Measurements from ENCODE around the gene PHF21B. TPM values are rescaled to one million over a fixed set of nuclear protein-coding genes. Genes with fewer than 3 reads are reported as not detected.
A peak's percentile ranks its signal among the peaks of the same experiment; 100 is the strongest.

Gene PHF21B
- total and polyA plus RNA-seq, 7 experiments from 2014 or later: not detected

GRCh38 chr22:44878483-44879300, 131.1 kb downstream of the PHF21B start:
- Mint-ChIP-seq H3K27ac (no peak overlapping the region), H3K9me3 (peaks cover 0 to 12% (median 3%) of the 10 kb centered on the region in 11 donors), H3K36me3 (no peaks in the 10 kb centered on the region), H3K4me1 (no peaks in the 10 kb centered on the region), H3K4me3 (no peak overlapping the region), H3K27me3 (peaks cover 0 to 6% (median 0%) of the 10 kb centered on the region in 5 donors)
- intact Hi-C loops (cut with micrococcal nuclease): no loop called here
- ATAC-seq (no peak), DNase-seq (no peak)
- no peaks in the 10 kb centered on the region for H3K27me3 ChIP-seq (ENCODE audit: control insufficient read depth in 2 of 2, insufficient read depth in 2 of 2, low read length in 2 of 2)
- no peak overlapping the region for H3K4me3 ChIP-seq (ENCODE audit: low read length)
- CTCF ChIA-PET: interaction anchor here (0.6 kb wide), 1 partner anchor 1843 kb away, joined by 3 read pairs; no protein-coding TSS in a partner anchor
- H3K36me3 ChIP-seq (ENCODE audit: control insufficient read depth in 2 of 3, insufficient read depth in 3 of 3, low read length in 3 of 3): no peaks in the 10 kb centered on the region
- H3K4me1 ChIP-seq (ENCODE audit: control insufficient read depth in 2 of 2, insufficient read depth in 2 of 2, low read length in 2 of 2): no peaks in the 10 kb centered on the region
- peaks cover 0 to 3% (median 0%) of the 10 kb centered on the region in 3 experiments for H3K9me3 ChIP-seq (ENCODE audit: control insufficient read depth in 2 of 3, low read length in 3 of 3)
- POLR2A ChIA-PET: no interaction called here
- H3K27ac ChIP-seq (ENCODE audit: low read depth, low read length): no peak overlapping the region

DNA sequence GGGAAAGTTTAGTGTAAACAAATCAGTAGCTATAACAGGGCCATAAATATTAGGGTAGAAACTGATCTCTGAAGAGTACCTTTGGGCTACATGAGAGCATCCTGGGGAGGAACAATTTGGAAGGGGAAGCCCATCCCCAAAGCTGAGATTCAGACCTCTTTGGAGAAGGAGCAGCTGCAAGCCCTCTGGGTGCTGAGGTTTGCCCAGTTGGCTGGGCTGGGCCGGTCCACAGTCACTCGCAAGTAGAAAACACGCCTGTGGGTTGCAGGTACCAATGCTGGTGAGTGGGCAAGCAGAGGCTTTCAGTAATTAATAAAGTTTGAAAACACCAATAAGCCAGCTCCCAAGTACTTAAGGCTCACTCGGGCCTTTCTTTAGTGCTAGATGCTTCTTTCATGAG, 132.9 kb downstream of the PHF21B start:
- H3K4me3 Mint-ChIP-seq: no peak overlapping the region
- intact Hi-C loops (cut with micrococcal nuclease): no loop called here
- ChIA-PET POLR2A (no interaction called here), CTCF (no interaction called here)
- Histone ChIP-seq H3K4me1 (ENCODE audit: control insufficient read depth in 2 of 2, insufficient read depth in 2 of 2, low read length in 2 of 2) (no peaks in the 10 kb centered on the region), H3K4me3 (ENCODE audit: low read length) (no peak overlapping the region), H3K27ac (ENCODE audit: low read depth, low read length) (no peak overlapping the region), H3K9me3 (ENCODE audit: control insufficient read depth in 2 of 3, low read length in 3 of 3) (peaks cover 0 to 5% (median 0%) of the 10 kb centered on the region in 3 experiments), H3K36me3 (ENCODE audit: control insufficient read depth in 2 of 3, insufficient read depth in 3 of 3, low read length in 3 of 3) (no peaks in the 10 kb centered on the region), H3K27me3 (ENCODE audit: control insufficient read depth in 2 of 2, insufficient read depth in 2 of 2, low read length in 2 of 2) (no peaks in the 10 kb centered on the region)
- no peak overlapping the region for H3K27ac Mint-ChIP-seq
- H3K27me3 Mint-ChIP-seq: peaks cover 2 to 14% (median 2%) of the 10 kb centered on the region in 5 donors
- ATAC-seq (no peak), DNase-seq (no peak)
- peaks cover 0 to 17% (median 3%) of the 10 kb centered on the region in 11 donors for H3K9me3 Mint-ChIP-seq
- H3K4me1 Mint-ChIP-seq: no peaks in the 10 kb centered on the region
- peaks cover 0 to 1% (median 0%) of the 10 kb centered on the region in 5 donors for H3K36me3 Mint-ChIP-seq

- Histone ChIP-seq H3K4me1 (ENCODE audit: control insufficient read depth in 2 of 2, insufficient read depth in 2 of 2, low read length in 2 of 2) (no peaks in the 10 kb centered on the region), H3K27me3 (ENCODE audit: control insufficient read depth in 2 of 2, insufficient read depth in 2 of 2, low read length in 2 of 2) (no peaks in the 10 kb centered on the region), H3K36me3 (ENCODE audit: control insufficient read depth in 2 of 3, insufficient read depth in 3 of 3, low read length in 3 of 3) (no peaks in the 10 kb centered on the region), H3K27ac (ENCODE audit: low read depth, low read length) (no peak overlapping the region), H3K4me3 (ENCODE audit: low read length) (no peak overlapping the region), H3K9me3 (ENCODE audit: control insufficient read depth in 2 of 3, low read length in 3 of 3) (peaks cover 0 to 12% (median 0%) of the 10 kb centered on the region in 3 experiments)
- ATAC-seq (no peak), DNase-seq (no peak)
- ChIA-PET CTCF (no interaction called here), POLR2A (no interaction called here)
- no peak overlapping the region for H3K27ac Mint-ChIP-seq
- H3K27me3 Mint-ChIP-seq: peaks cover 2 to 26% (median 17%) of the 10 kb centered on the region in 5 donors
- peaks cover 0 to 5% (median 4%) of the 10 kb centered on the region in 5 donors for H3K36me3 Mint-ChIP-seq
- peaks cover 0 to 26% (median 7%) of the 10 kb centered on the region in 11 donors for H3K9me3 Mint-ChIP-seq
- intact Hi-C loops (cut with micrococcal nuclease): no loop called here
- no peaks in the 10 kb centered on the region for H3K4me1 Mint-ChIP-seq
- H3K4me3 Mint-ChIP-seq: no peak overlapping the region
Observed at GRCh38 chr22:44871782-44872181, 138.0 kb downstream of the PHF21B start.

- CTCF ChIA-PET: no interaction called here
- DNase-seq: no peak
- POLR2A ChIA-PET: no interaction called here
- no peaks in the 10 kb centered on the region for H3K27me3 ChIP-seq (ENCODE audit: control insufficient read depth in 2 of 2, insufficient read depth in 2 of 2, low read length in 2 of 2)
- peaks cover 0 to 12% (median 0%) of the 10 kb centered on the region in 3 experiments for H3K9me3 ChIP-seq (ENCODE audit: control insufficient read depth in 2 of 3, low read length in 3 of 3)
- no peak for ATAC-seq
- H3K9me3 Mint-ChIP-seq: peaks cover 0 to 21% (median 5%) of the 10 kb centered on the region in 11 donors
- H3K4me3 Mint-ChIP-seq: no peak overlapping the region
- H3K27me3 Mint-ChIP-seq: peaks cover 0 to 26% (median 17%) of the 10 kb centered on the region in 5 donors
- no peak overlapping the region for H3K4me3 ChIP-seq (ENCODE audit: low read length)
- H3K27ac ChIP-seq (ENCODE audit: low read depth, low read length): no peak overlapping the region
- intact Hi-C loops (cut with micrococcal nuclease): no loop called here
- no peaks in the 10 kb centered on the region for H3K36me3 ChIP-seq (ENCODE audit: control insufficient read depth in 2 of 3, insufficient read depth in 3 of 3, low read length in 3 of 3)
- H3K4me1 Mint-ChIP-seq: peaks cover 0 to 1% (median 0%) of the 10 kb centered on the region in 7 donors
- H3K4me1 ChIP-seq (ENCODE audit: control insufficient read depth in 2 of 2, insufficient read depth in 2 of 2, low read length in 2 of 2): no peaks in the 10 kb centered on the region
- H3K36me3 Mint-ChIP-seq: peaks cover 0 to 5% (median 4%) of the 10 kb centered on the region in 5 donors
- no peak overlapping the region for H3K27ac Mint-ChIP-seq
Observed at GRCh38 chr22:44870021-44870420, 139.8 kb downstream of the PHF21B start.

- H3K27me3 ChIP-seq (ENCODE audit: control insufficient read depth in 2 of 2, insufficient read depth in 2 of 2, low read length in 2 of 2): no peaks in the 10 kb centered on the region
- H3K36me3 Mint-ChIP-seq: peaks cover 0 to 5% (median 4%) of the 10 kb centered on the region in 5 donors
- ChIA-PET POLR2A (no interaction called here), CTCF (no interaction called here)
- no peaks in the 10 kb centered on the region for H3K4me1 ChIP-seq (ENCODE audit: control insufficient read depth in 2 of 2, insufficient read depth in 2 of 2, low read length in 2 of 2)
- no peaks in the 10 kb centered on the region for H3K36me3 ChIP-seq (ENCODE audit: control insufficient read depth in 2 of 3, insufficient read depth in 3 of 3, low read length in 3 of 3)
- peaks cover 0 to 26% (median 17%) of the 10 kb centered on the region in 5 donors for H3K27me3 Mint-ChIP-seq
- H3K27ac Mint-ChIP-seq: peak overlapping the region in 1 of 9 donors; percentile 30
- H3K4me3 ChIP-seq (ENCODE audit: low read length): no peak overlapping the region
- peaks cover 0 to 3% (median 0%) of the 10 kb centered on the region in 7 donors for H3K4me1 Mint-ChIP-seq
- H3K27ac ChIP-seq (ENCODE audit: low read depth, low read length): no peak overlapping the region
- peaks cover 0 to 12% (median 0%) of the 10 kb centered on the region in 3 experiments for H3K9me3 ChIP-seq (ENCODE audit: control insufficient read depth in 2 of 3, low read length in 3 of 3)
- no peak for ATAC-seq
- intact Hi-C loops (cut with micrococcal nuclease): no loop called here
- H3K4me3 Mint-ChIP-seq: no peak overlapping the region
- H3K9me3 Mint-ChIP-seq: peaks cover 0 to 21% (median 5%) of the 10 kb centered on the region in 11 donors
- no peak for DNase-seq
Observed at GRCh38 chr22:44869196-44869595, 140.6 kb downstream of the PHF21B start.

DNA sequence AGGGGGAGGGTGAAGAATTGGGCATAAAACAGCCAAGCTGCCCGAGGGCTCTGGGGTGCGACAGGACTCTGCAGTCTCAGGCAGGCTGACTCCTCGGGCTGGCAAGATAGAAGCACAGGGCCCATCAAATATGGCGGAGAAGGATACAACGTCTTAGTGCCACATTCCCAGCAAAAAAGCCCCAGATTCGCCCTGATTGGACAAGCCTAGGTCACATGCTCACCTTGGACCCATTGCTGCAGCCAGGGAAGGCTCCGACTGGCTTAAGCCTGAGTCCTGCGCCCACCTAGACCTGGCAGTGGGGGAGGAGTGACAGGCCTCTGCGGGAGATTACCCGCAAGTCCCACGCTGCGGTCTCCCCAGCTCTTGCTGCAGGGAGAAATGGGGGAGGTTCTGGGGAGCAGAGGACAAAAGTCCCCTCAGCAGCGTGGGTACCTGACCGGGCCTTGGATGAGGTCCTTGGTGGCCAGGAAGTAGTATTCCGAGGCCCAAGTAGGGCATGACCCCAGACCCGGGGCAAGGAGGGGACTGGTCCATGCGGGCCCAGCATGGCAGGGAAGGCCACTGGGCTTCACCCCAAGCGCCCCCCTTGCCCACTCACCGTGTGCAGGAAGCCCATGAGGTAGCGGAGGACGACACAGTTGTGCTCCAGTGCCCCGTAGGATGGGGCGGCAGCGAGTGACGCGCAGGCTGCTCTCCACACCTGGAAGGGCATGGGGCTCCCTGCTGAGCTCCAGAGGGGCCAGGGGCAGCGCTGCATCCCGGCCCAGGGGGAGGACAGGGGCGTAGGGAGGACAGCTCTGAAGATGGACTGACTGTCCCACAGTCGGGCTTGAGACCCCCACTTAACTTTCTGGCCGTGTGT, 144.4 kb downstream of the PHF21B start:
- POLR2A ChIA-PET: no interaction called here

More for the DNA sequence above, 144.4 kb downstream of the PHF21B start:
- Histone ChIP-seq H3K4me3 (ENCODE audit: low read length) (no peak overlapping the region), H3K4me1 (ENCODE audit: control insufficient read depth in 2 of 2, insufficient read depth in 2 of 2, low read length in 2 of 2) (no peaks in the 10 kb centered on the region), H3K27me3 (ENCODE audit: control insufficient read depth in 2 of 2, insufficient read depth in 2 of 2, low read length in 2 of 2) (no peaks in the 10 kb centered on the region), H3K27ac (ENCODE audit: low read depth, low read length) (no peak overlapping the region), H3K9me3 (ENCODE audit: control insufficient read depth in 2 of 3, low read length in 3 of 3) (no peaks in the 10 kb centered on the region), H3K36me3 (ENCODE audit: control insufficient read depth in 2 of 3, insufficient read depth in 3 of 3, low read length in 3 of 3) (no peaks in the 10 kb centered on the region)
- DNase-seq: no peak
- Mint-ChIP-seq H3K27me3 (peaks cover 0 to 13% (median 7%) of the 10 kb centered on the region in 5 donors), H3K9me3 (peaks cover 0 to 5% (median 1%) of the 10 kb centered on the region in 11 donors), H3K4me3 (no peak overlapping the region), H3K36me3 (peaks cover 0 to 2% (median 0%) of the 10 kb centered on the region in 5 donors), H3K4me1 (peaks cover 0 to 3% (median 0%) of the 10 kb centered on the region in 7 donors), H3K27ac (no peak overlapping the region)
- CTCF ChIA-PET: interaction anchor here (1.0 kb wide), 1 partner anchor 20 kb away, joined by 3 read pairs; no protein-coding TSS in a partner anchor
- intact Hi-C loops (cut with micrococcal nuclease): no loop called here
- no peak for ATAC-seq

All from naive thymus-derived CD4-positive, alpha-beta T cell (primary cell).